ENCODE results near the gene FOXP1. TPM values are rescaled to one million over a fixed set of nuclear protein-coding genes. Genes with fewer than 3 reads are reported as not detected.

The FOXP1 gene
- total RNA-seq, 1 donor, result 123 TPM

- no peak for DNase-seq (ENCODE audit: low read depth in 2 of 3, low spot score in 2 of 3)
Observed at GRCh38 chr3:71388535-71389120, 194.9 kb downstream of the FOXP1 start.

- DNase-seq (ENCODE audit: low read depth in 2 of 3, low spot score in 2 of 3), result no peak
Observed at GRCh38 chr3:71387586-71387985, 195.9 kb downstream of the FOXP1 start.

GRCh38 chr3:71384837-71385716, 198.5 kb downstream of the FOXP1 start:
- no peak for DNase-seq (ENCODE audit: low read depth in 2 of 3, low spot score in 2 of 3)

- no peak for DNase-seq (ENCODE audit: low read depth in 2 of 3, low spot score in 2 of 3)
Observed at GRCh38 chr3:71384388-71384787, 199.1 kb downstream of the FOXP1 start.

GRCh38 chr3:71380096-71380495, 203.4 kb downstream of the FOXP1 start:
- no peak for DNase-seq (ENCODE audit: low read depth in 2 of 3, low spot score in 2 of 3)

GRCh38 chr3:71378509-71378908, 205.0 kb downstream of the FOXP1 start:
- DNase-seq (ENCODE audit: low read depth in 2 of 3, low spot score in 2 of 3), result no peak

GRCh38 chr3:71376911-71377310, 206.6 kb downstream of the FOXP1 start:
- DNase-seq (ENCODE audit: low read depth in 2 of 3, low spot score in 2 of 3), result no peak

- no peak for DNase-seq (ENCODE audit: low read depth in 2 of 3, low spot score in 2 of 3)
Observed at GRCh38 chr3:71376503-71376902, 207.0 kb downstream of the FOXP1 start.

GRCh38 chr3:71374582-71374981, 208.9 kb downstream of the FOXP1 start:
- no peak for DNase-seq (ENCODE audit: low read depth in 2 of 3, low spot score in 2 of 3)

GRCh38 chr3:71372911-71373637, 210.5 kb downstream of the FOXP1 start:
- DNase-seq (ENCODE audit: low read depth in 2 of 3, low spot score in 2 of 3), result peak in 1 of 3 donors; percentile 38

- no peak for DNase-seq (ENCODE audit: low read depth in 2 of 3, low spot score in 2 of 3)
Observed at GRCh38 chr3:71372241-71372768, 211.2 kb downstream of the FOXP1 start.

- no peak for DNase-seq (ENCODE audit: low read depth in 2 of 3, low spot score in 2 of 3)
Observed at GRCh38 chr3:71371282-71371681, 212.2 kb downstream of the FOXP1 start.

- no peak for DNase-seq (ENCODE audit: low read depth in 2 of 3, low spot score in 2 of 3)
Observed at GRCh38 chr3:71370467-71370866, 213.1 kb downstream of the FOXP1 start.

GRCh38 chr3:71369701-71370391, 213.7 kb downstream of the FOXP1 start:
- no peak for DNase-seq (ENCODE audit: low read depth in 2 of 3, low spot score in 2 of 3)

- DNase-seq (ENCODE audit: low read depth in 2 of 3, low spot score in 2 of 3), result no peak
Observed at GRCh38 chr3:71366988-71367604, 216.4 kb downstream of the FOXP1 start.

GRCh38 chr3:71361334-71361890, 222.1 kb downstream of the FOXP1 start:
- no peak for DNase-seq (ENCODE audit: low read depth in 2 of 3, low spot score in 2 of 3)

GRCh38 chr3:71360764-71361163, 222.8 kb downstream of the FOXP1 start:
- DNase-seq (ENCODE audit: low read depth in 2 of 3, low spot score in 2 of 3), result no peak

GRCh38 chr3:71360180-71360579, 223.3 kb downstream of the FOXP1 start:
- no peak for DNase-seq (ENCODE audit: low read depth in 2 of 3, low spot score in 2 of 3)

- no peak for DNase-seq (ENCODE audit: low read depth in 2 of 3, low spot score in 2 of 3)
Observed at GRCh38 chr3:71358243-71358642, 225.3 kb downstream of the FOXP1 start.

GRCh38 chr3:71356265-71356664, 227.3 kb downstream of the FOXP1 start:
- DNase-seq (ENCODE audit: low read depth in 2 of 3, low spot score in 2 of 3), result no peak

Measured in hematopoietic multipotent progenitor cell (in vitro differentiated cells).